Esophagus muscularis mucosa (tissue), 4 donors: Measurements from ENCODE around the gene NTM.

Experiments
- CTCF ChIP-seq, 3 experiments: fragments of 200-600 bp in 2 of 3; fragments of 450-650 bp in 1 of 3; sonication (generic) in 2 of 3; IDR thresholded peaks; one replicate each; pipeline ENCODE4 v1.5.1; 2017 to 2019; ENCODE audit warnings: antibody characterized with exemption in 3 of 3, mild to moderate bottlenecking in 2 of 3, moderate library complexity in 1 of 3
- EP300 ChIP-seq: sonication (generic); formaldehyde crosslinking; IDR thresholded peaks from one replicate; pipeline ENCODE4 v1.6.1; 2017; ENCODE audit warnings: antibody characterized with exemption
- POLR2A ChIP-seq: fragments of 450-650 bp; IDR thresholded peaks from one replicate; pipeline ENCODE4 v1.6.1; 2017; ENCODE audit warnings: antibody characterized with exemption, moderate library complexity, mild to moderate bottlenecking, low read depth
- POLR2AphosphoS5 ChIP-seq, 2 donors: sonication (generic); formaldehyde crosslinking; IDR thresholded peaks; one replicate each; pipeline ENCODE4 v1.6.1; 2017; ENCODE audit warnings: antibody characterized with exemption in 2 of 2

DNA sequence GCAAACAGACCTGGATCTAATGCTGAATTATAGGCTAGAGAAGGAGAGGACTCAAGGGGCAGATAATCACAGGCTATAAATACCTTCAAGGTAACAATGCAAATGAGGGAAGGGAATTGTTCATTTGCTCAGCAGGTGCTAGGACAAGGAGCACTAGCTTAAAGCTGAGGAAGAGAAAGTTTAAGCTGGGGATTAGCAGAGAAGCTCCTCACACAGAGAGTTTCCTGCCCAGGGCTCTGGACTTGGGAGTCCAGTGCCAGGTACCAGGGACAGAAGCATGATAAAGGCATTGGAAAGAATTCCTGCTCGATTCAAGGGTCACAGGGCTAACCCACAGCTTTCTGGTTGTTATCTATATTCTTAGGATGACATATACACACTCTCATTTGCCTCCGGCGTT, 509.9 kb downstream of the NTM start:
- TF ChIP-seq EP300: no peak
- no peak for TF ChIP-seq CTCF (IDR thresholded peaks at IDR 0.05)
- no peak for TF ChIP-seq POLR2A
- TF ChIP-seq POLR2AphosphoS5 (IDR thresholded peaks at IDR 0.05): no peak
